GM20000 (cell line): ENCODE results near the gene ANP32A.

Experiments
- DNase-seq: peaks from one replicate; pipeline ENCODE4 v3.0.0; 2012; ENCODE audit warnings: low spot score
- CTCF ChIP-seq: IDR thresholded peaks from 2 replicates; pipeline ENCODE4 v1.5.1; 2012; ENCODE audit warnings: mild to moderate bottlenecking, control low read depth; ENCODE audit errors: extremely low read depth, missing control alignments

The ANP32A gene

GRCh38 chr15:68781766-68782588 is 38.7 kb downstream of the ANP32A start:
- DNase-seq: no peak
- no peak for TF ChIP-seq CTCF

- TF ChIP-seq CTCF: no peak
- no peak for DNase-seq
Measured at GRCh38 chr15:68781217-68781616, 39.5 kb downstream of the ANP32A start.

- TF ChIP-seq CTCF: no peak
- DNase-seq: no peak
Measured at GRCh38 chr15:68778876-68779275, 41.8 kb downstream of the ANP32A start.

GRCh38 chr15:68776477-68777270 is 44.0 kb downstream of the ANP32A start:
- DNase-seq: no peak
- no peak for TF ChIP-seq CTCF

GRCh38 chr15:68775671-68776476 is 44.8 kb downstream of the ANP32A start:
- TF ChIP-seq CTCF: no peak
- no peak for DNase-seq

GRCh38 chr15:68775236-68775577 is 45.5 kb downstream of the ANP32A start:
- DNase-seq: no peak

More at GRCh38 chr15:68775236-68775577, 45.5 kb downstream of the ANP32A start:
- TF ChIP-seq CTCF: no peak
